Brain microvascular endothelial cell (primary cell): ENCODE data around the gene CA5A.

Experiments
- DNase-seq: peaks from one replicate; pipeline ENCODE4 v3.0.0-alpha.2; 2020
- H3K27ac ChIP-seq: fragments of 250-450 bp; sonication (Bioruptor Pico); 2 replicates; pipeline ENCODE4 v1.5.1; 2020; ENCODE audit warnings: mild to moderate bottlenecking, moderate library complexity
- H3K27me3 ChIP-seq: fragments of 250-450 bp; sonication (Bioruptor Pico); replicated peaks from 2 replicates; pipeline ENCODE4 v1.5.1; 2020; ENCODE audit warnings: mild to moderate bottlenecking
- H3K36me3 ChIP-seq: fragments of 250-450 bp; sonication (Bioruptor Pico); replicated peaks from 2 replicates; pipeline ENCODE4 v1.5.1; 2020; ENCODE audit warnings: mild to moderate bottlenecking
- H3K4me3 ChIP-seq: 2 replicates; pipeline ENCODE4 v1.5.1; 2011; ENCODE audit warnings: low read depth, mild to moderate bottlenecking, control low read depth, low read length, moderate library complexity
- CTCF ChIP-seq: IDR thresholded peaks from 2 replicates; pipeline ENCODE4 v1.5.1; 2011; ENCODE audit warnings: low read depth, mild to moderate bottlenecking, moderate library complexity, low read length, control low read depth, inconsistent platforms; ENCODE audit errors: missing control alignments
- in situ Hi-C: cut with HindIII; loops from 2 replicates; pipeline ENCODE4 v1.10.0; 2017; ENCODE audit warnings: low sequenced_read_pairs, low pct_ligation_motif_present

Gene CA5A

GRCh38 chr16:87970186-87970585, 33.9 kb upstream of the CA5A start:
- no peak for TF ChIP-seq CTCF
- H3K27ac ChIP-seq = no peak overlapping the region
- H3K4me3 ChIP-seq = no peak overlapping the region
- H3K36me3 ChIP-seq = no peaks in the 10 kb centered on the region
- no peak for DNase-seq
- H3K27me3 ChIP-seq = no peaks in the 10 kb centered on the region
- in situ Hi-C loops = no loop called here

- H3K27me3 ChIP-seq = no peaks in the 10 kb centered on the region
- no peak overlapping the region for H3K4me3 ChIP-seq
- TF ChIP-seq CTCF = no peak
- no peaks in the 10 kb centered on the region for H3K36me3 ChIP-seq
- H3K27ac ChIP-seq = no peak overlapping the region
- in situ Hi-C loops = no loop called here
- peak; percentile 53 for DNase-seq
Measured at GRCh38 chr16:87968541-87968940, 32.2 kb upstream of the CA5A start.

GRCh38 chr16:87966685-87967185, 30.4 kb upstream of the CA5A start:
- in situ Hi-C loops = no loop called here
- H3K27ac ChIP-seq = peak overlapping the region; percentile 28
- H3K27me3 ChIP-seq = no peaks in the 10 kb centered on the region
- H3K4me3 ChIP-seq = no peak overlapping the region
- no peak for TF ChIP-seq CTCF
- H3K36me3 ChIP-seq = no peaks in the 10 kb centered on the region
- DNase-seq = no peak

- Histone ChIP-seq H3K27me3 (no peaks in the 10 kb centered on the region), H3K27ac (no peak overlapping the region), H3K4me3 (no peak overlapping the region), H3K36me3 (no peaks in the 10 kb centered on the region)
- no peak for DNase-seq
- in situ Hi-C loops = no loop called here
- TF ChIP-seq CTCF = no peak
Measured at GRCh38 chr16:87966064-87966645, 29.8 kb upstream of the CA5A start.

GRCh38 chr16:87965417-87965816, 29.1 kb upstream of the CA5A start:
- no peaks in the 10 kb centered on the region for H3K36me3 ChIP-seq
- no peak for TF ChIP-seq CTCF
- no peaks in the 10 kb centered on the region for H3K27me3 ChIP-seq
- H3K27ac ChIP-seq = no peak overlapping the region
- H3K4me3 ChIP-seq = no peak overlapping the region
- no peak for DNase-seq
- in situ Hi-C loops = no loop called here
